Lower leg skin (tissue), 4 donors: ENCODE data around the gene GARIN3. TPM values are rescaled to one million over a fixed set of nuclear protein-coding genes. Genes with fewer than 3 reads are reported as not detected.
"Not testable (repeated sequence)": the region's sequence is repeated elsewhere in the genome, so short reads cannot be mapped to it uniquely, and the experiment has no call there.

Experiments
- DNase-seq, 2 donors: peaks; one replicate each; pipeline ENCODE4 v3.0.0-alpha.2; 2019; ENCODE audit warnings: low spot score in 2 of 2
- H3K4me3 ChIP-seq: fragments of 200-600 bp; sonication (generic); 2 replicates; pipeline ENCODE4 v1.5.1; 2017; ENCODE audit warnings: mild to moderate bottlenecking, low read depth; ENCODE audit not compliant: poor library complexity, severe bottlenecking
- POLR2A ChIP-seq, 2 donors: fragments of 450-650 bp; IDR thresholded peaks; one replicate each; pipeline ENCODE4 v1.6.1; 2016 to 2017; ENCODE audit warnings: antibody characterized with exemption in 2 of 2, mild to moderate bottlenecking in 1 of 2, moderate library complexity in 1 of 2
- WGBS, 2 donors: methylation state at CpG; one replicate each; pipeline ENCODE4 v1.1.5; 2018; 5-methylcytosine and 5-hydroxymethylcytosine counted together
- intact Hi-C: fragments of 100-400 bp; cut with DNase I; formaldehyde crosslinking; loops from one replicate; pipeline ENCODE4 v1.15.0; 2023; ENCODE audit warnings: low total_unique reads
- total RNA-seq, 4 donors: library from RNA; depleted of rRNA; stranded (reverse); fragments of >200 nt; gene quantifications; one replicate each; pipeline ENCODE4 v1.1.0, GENCODE V29; 2016
- TF ChIP-seq, protein P1 (sequence below), 3 donors: fragments of 450-650 bp; IDR thresholded peaks; one replicate each; pipeline ENCODE4 v1.5.1; 2016; ENCODE audit warnings: antibody characterized with exemption in 3 of 3, mild to moderate bottlenecking in 3 of 3, moderate library complexity in 2 of 3

GARIN3 gene
- total RNA-seq, 4 donors from 2014 or later, result not detected

DNA sequence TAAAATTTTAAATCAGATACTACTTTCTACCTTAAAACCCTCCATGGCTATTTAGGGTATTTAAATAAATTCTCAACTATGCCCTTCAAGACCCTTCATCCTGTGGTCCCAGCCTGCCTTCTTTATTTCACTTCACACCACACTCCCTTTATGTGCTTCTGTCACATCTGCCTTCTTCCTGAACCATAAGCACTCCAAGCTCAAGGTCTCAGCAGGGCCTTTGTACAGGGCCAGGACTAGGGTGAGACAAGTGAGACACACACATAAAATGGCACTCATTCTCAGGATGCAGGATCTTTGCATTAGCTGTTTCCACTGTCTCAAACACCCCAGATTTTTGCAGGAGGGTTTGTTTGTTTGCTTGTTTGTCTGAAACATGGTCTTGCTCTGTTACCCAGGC lies 22.2 kb upstream of the GARIN3 start:
- intact Hi-C loops, result no loop called here
- TF ChIP-seq POLR2A (IDR thresholded peaks at IDR 0.05), result no peak
- TF ChIP-seq, protein P1, sequence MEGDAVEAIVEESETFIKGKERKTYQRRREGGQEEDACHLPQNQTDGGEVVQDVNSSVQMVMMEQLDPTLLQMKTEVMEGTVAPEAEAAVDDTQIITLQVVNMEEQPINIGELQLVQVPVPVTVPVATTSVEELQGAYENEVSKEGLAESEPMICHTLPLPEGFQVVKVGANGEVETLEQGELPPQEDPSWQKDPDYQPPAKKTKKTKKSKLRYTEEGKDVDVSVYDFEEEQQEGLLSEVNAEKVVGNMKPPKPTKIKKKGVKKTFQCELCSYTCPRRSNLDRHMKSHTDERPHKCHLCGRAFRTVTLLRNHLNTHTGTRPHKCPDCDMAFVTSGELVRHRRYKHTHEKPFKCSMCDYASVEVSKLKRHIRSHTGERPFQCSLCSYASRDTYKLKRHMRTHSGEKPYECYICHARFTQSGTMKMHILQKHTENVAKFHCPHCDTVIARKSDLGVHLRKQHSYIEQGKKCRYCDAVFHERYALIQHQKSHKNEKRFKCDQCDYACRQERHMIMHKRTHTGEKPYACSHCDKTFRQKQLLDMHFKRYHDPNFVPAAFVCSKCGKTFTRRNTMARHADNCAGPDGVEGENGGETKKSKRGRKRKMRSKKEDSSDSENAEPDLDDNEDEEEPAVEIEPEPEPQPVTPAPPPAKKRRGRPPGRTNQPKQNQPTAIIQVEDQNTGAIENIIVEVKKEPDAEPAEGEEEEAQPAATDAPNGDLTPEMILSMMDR (IDR thresholded peaks at IDR 0.05), result no peak

DNA sequence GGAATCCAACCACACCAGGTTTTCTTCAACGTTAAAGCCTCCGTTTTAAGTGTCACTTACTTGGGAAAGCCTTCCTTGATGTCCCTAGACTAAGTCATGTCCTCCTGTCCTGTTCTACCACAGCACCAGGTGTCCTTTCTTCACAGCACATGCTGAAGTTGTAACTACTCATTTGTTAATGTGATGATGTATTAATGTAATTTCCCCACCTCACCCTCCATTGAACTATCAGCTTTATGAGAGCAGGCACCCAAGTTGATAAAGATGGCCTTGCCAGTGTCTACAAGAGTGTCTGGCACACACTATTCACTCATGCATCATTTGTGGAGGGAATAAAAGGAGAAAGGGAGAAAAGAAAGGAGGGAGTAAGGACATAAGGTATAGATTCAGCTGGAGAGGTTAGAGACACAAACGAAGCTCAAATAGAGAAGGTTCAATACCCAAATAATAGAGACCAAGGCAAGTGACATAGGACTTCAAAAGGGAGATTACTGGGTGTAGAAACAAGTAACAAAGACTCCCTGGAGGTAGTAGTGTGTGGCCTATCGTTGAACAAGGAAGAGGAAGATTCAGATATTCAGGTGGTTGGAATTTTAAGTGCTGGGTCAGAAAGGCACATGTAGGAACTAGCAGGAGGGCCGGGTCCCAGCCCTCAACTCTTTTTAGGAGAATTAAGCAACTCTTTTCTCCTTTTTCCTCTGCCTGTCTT lies 21.1 kb upstream of the GARIN3 start:
- DNase-seq, result no peak
- TF ChIP-seq, protein P1 (IDR thresholded peaks at IDR 0.05), result no peak
- no peak for TF ChIP-seq POLR2A (IDR thresholded peaks at IDR 0.05)
- intact Hi-C loops, result no loop called here
- WGBS, 2 donors, result 56 to 60% methylated on average over 5 of the region's 5 CpGs
- H3K4me3 ChIP-seq, result no peak overlapping the region

More for the DNA sequence above, 22.2 kb upstream of the GARIN3 start:
- H3K4me3 ChIP-seq, result no peak overlapping the region
- no peak for DNase-seq

DNA sequence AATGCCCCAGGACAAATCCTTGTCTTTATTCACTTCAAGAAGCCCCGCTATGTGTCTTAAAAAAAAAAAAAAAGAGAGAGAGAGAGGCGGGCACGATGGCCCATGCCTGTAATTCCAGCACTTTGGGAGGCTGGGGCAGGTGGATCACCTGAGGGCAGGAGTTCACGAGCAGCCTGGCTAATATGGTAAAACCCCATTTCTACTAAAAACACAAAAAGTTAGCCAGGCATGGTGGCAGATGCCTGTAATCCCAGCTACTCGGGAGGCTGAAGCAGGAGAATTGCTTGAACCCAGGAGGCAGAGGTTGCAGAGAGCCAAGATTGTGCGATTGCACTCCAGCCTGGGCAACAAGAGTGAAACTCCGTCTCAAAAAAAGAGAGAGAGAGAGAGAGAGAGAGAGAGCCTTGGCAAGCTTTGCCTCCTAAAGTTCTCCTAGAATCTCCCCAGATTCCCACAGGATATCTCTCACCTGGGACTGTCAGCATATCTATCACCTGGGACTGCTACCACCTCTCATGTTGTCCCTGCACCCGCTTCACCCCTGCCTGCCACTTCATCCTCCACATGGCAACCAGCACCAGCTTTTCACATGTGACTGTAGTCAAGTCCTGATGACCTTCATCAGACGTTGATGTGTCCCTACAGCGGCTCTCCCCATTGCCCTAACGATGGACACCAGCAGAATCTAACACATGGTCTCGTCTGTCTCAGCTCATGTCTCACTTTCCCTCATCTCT lies 20.4 kb upstream of the GARIN3 start:
- no peak for DNase-seq
- H3K4me3 ChIP-seq, result no peak overlapping the region
- WGBS, 2 donors, result 66 to 76% methylated on average over 12 of the region's 12 CpGs
- intact Hi-C loops, result no loop called here
- no peak for TF ChIP-seq POLR2A (IDR thresholded peaks at IDR 0.05)
- TF ChIP-seq, protein P1 (IDR thresholded peaks at IDR 0.05), result no peak

DNA sequence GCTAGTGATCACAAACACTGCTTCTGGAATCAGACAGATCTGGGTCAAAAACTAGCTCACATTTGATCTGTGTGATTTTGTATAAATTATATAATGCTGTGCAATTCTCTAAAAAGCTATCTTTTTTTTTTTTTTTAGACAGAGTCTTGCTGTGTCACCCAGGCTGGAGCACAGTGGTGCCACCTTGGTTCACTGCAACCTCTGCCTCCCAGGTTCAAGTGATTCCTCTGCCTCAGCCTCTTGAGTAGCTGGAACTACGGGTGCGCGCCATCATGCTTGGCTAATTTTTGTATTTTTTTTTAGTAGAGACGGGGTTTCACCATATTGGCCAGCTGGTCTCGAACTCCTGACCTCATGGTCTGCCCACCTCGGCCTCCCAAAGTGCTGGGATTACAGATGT lies 19.1 kb upstream of the GARIN3 start:
- H3K4me3 ChIP-seq, intact Hi-C loops: not testable (repeated sequence)
- WGBS, 2 donors, result 91 to 94% methylated on average over 6 of the region's 6 CpGs

DNA sequence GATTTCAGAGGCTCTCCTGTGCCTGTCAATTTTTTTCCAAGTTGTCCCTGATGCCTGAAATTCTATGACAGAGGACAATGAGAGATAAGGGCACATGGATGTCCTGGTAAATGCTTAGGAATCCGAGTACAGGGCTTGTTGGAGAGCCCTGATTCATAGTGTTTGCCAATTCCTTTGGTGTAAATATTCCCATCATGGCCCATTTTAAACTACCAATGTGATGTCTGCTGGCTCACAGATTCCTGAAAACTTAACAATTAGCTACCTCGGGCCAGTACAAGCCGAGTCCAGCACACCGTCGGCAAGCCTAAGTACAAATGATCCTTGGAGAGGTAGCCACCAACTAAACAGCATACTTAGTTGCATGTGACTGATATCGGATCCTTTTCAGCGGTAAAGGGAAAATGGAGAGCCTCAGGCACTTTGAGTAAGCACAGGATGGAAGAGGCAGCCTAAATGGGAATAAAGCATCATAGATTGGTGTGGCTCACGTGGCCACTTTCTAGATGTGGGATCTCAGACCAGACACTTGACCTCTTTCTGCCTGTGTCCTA lies 18.1 kb upstream of the GARIN3 start:
- intact Hi-C loops, result no loop called here
- WGBS, 2 donors, result 82 to 86% methylated on average over 8 of the region's 8 CpGs
- no peak for TF ChIP-seq POLR2A (IDR thresholded peaks at IDR 0.05)
- TF ChIP-seq, protein P1 (IDR thresholded peaks at IDR 0.05), result no peak
- H3K4me3 ChIP-seq, result no peak overlapping the region
- no peak for DNase-seq

More for the DNA sequence above, 19.1 kb upstream of the GARIN3 start:
- not testable (repeated sequence) for DNase-seq

DNA sequence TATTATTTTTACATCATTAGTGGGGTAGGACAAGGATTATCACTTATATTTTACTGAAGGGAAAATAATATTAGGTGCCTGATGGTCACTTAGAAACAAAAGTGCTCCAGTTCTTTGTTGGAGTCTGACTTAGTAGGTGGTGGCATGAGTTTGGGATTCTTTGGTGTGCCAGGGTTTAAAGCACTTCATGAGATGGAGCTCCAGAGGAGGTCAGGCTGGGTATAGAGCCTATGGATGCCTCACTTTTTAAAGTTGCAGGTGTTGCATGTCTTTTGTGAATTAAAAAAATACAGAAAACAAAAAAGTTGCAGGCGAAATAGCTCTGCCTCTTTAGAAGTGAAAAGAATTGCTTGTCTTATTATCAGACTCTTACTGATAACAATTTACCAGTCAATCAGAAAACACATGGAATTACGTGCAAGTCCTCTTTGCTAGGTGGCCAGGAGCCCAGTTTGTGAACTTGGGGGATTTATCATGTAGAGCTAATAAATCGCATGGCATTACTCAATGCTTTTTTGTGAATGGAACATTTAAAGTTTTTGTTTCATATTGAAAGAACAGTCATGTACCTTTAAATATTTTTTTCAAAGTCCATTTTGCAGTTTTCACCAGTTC lies 16.2 kb upstream of the GARIN3 start:
- TF ChIP-seq, protein P1 (IDR thresholded peaks at IDR 0.05), result no peak
- TF ChIP-seq POLR2A (IDR thresholded peaks at IDR 0.05), result no peak
- intact Hi-C loops, result no loop called here
- H3K4me3 ChIP-seq, result no peak overlapping the region
- no peak for DNase-seq
- 74 to 78% methylated on average over 3 of the region's 3 CpGs for WGBS, 2 donors
